Measurements from ENCODE around the gene CDY2B.
"Not testable (repeated sequence)": the region's sequence is repeated elsewhere in the genome, so short reads cannot be mapped to it uniquely, and the experiment has no call there.

The CDY2B gene

GRCh38 chrY:17880120-17880519, at the start of gene CDY2B:
Gene CDY2B (minus strand): TSS chrY:17880220. CDS start chrY:17879892, 328 bp downstream.
- not testable (repeated sequence) for DNase-seq (ENCODE audit: low read depth in 2 of 2)

GRCh38 chrY:17908009-17908408, 28.0 kb upstream of the CDY2B start:
- not testable (repeated sequence) for DNase-seq (ENCODE audit: low read depth in 2 of 2)

- not testable (repeated sequence) for DNase-seq (ENCODE audit: low read depth in 2 of 2)
Observed at GRCh38 chrY:17907351-17907750, 27.3 kb upstream of the CDY2B start.

GRCh38 chrY:17881697-17882096, 1.7 kb upstream of the CDY2B start:
- DNase-seq (ENCODE audit: low read depth in 2 of 2): not testable (repeated sequence)

GRCh38 chrY:17876767-17877166, 3.3 kb downstream of the CDY2B start:
- not testable (repeated sequence) for DNase-seq (ENCODE audit: low read depth in 2 of 2)

- not testable (repeated sequence) for DNase-seq (ENCODE audit: low read depth in 2 of 2)
Observed at GRCh38 chrY:17875401-17875800, 4.6 kb downstream of the CDY2B start.

- DNase-seq (ENCODE audit: low read depth in 2 of 2): not testable (repeated sequence)
Observed at GRCh38 chrY:17871194-17871903, 8.7 kb downstream of the CDY2B start.

- not testable (repeated sequence) for DNase-seq (ENCODE audit: low read depth in 2 of 2)
Observed at GRCh38 chrY:17870737-17871136, 9.3 kb downstream of the CDY2B start.

GRCh38 chrY:17867850-17868249, 12.2 kb downstream of the CDY2B start:
- not testable (repeated sequence) for DNase-seq (ENCODE audit: low read depth in 2 of 2)

GRCh38 chrY:17860634-17861033, 19.4 kb downstream of the CDY2B start:
- DNase-seq (ENCODE audit: low read depth in 2 of 2): not testable (repeated sequence)

- DNase-seq (ENCODE audit: low read depth in 2 of 2): not testable (repeated sequence)
Observed at GRCh38 chrY:17856963-17857848, 22.8 kb downstream of the CDY2B start.

GRCh38 chrY:17856508-17856907, 23.5 kb downstream of the CDY2B start:
- DNase-seq (ENCODE audit: low read depth in 2 of 2): not testable (repeated sequence)

- not testable (repeated sequence) for DNase-seq (ENCODE audit: low read depth in 2 of 2)
Observed at GRCh38 chrY:17849131-17849530, 30.9 kb downstream of the CDY2B start.

- DNase-seq (ENCODE audit: low read depth in 2 of 2): not testable (repeated sequence)
Observed at GRCh38 chrY:17832149-17832548, 47.9 kb downstream of the CDY2B start.

All from activated CD8-positive, alpha-beta memory T cell treated with anti-CD3 and anti-CD28 coated beads for 4 hours (primary cell).